Gastrocnemius medialis (tissue), 4 donors: ENCODE measurements around the gene WIPF3.

Source experiments
- POLR2A ChIP-seq, 2 donors: fragments of 450-650 bp; IDR thresholded peaks; one replicate each; pipeline ENCODE4 v1.6.1; 2017; ENCODE audit warnings: antibody characterized with exemption in 2 of 2, mild to moderate bottlenecking in 2 of 2, moderate library complexity in 2 of 2
- TF ChIP-seq, protein P1 (sequence below), 5 experiments: fragments of 450-650 bp in 3 of 5; fragments of 200-600 bp in 2 of 5; sonication (generic) in 2 of 5; IDR thresholded peaks in 4 of 5; conservative IDR thresholded peaks in 1 of 5; 1 replicate in 4 of 5; 2 replicates in 1 of 5; pipeline ENCODE4 v1.5.1; 2016 to 2019; ENCODE audit warnings: antibody characterized with exemption in 5 of 5, mild to moderate bottlenecking in 3 of 5, moderate library complexity in 3 of 5

DNA sequence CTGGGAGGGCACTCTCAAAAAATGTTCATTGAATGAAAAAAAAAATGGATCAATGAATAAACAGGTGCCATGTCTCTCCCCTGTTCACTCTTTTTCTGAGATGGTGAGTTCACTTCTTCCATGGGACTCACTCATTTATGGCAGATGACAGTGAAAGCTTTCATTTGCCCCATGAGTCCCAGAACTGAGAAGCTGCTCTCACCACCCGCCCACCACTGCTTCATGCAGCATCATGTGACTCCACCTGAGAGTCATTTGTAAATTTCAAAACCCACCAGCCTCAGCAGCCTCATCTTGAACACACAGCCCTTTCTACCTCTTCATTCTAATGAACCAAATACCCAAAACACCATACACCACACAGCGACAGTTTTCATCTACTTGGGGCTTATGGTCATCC lies 118.4 kb downstream of the WIPF3 start:
- TF ChIP-seq, protein P1, sequence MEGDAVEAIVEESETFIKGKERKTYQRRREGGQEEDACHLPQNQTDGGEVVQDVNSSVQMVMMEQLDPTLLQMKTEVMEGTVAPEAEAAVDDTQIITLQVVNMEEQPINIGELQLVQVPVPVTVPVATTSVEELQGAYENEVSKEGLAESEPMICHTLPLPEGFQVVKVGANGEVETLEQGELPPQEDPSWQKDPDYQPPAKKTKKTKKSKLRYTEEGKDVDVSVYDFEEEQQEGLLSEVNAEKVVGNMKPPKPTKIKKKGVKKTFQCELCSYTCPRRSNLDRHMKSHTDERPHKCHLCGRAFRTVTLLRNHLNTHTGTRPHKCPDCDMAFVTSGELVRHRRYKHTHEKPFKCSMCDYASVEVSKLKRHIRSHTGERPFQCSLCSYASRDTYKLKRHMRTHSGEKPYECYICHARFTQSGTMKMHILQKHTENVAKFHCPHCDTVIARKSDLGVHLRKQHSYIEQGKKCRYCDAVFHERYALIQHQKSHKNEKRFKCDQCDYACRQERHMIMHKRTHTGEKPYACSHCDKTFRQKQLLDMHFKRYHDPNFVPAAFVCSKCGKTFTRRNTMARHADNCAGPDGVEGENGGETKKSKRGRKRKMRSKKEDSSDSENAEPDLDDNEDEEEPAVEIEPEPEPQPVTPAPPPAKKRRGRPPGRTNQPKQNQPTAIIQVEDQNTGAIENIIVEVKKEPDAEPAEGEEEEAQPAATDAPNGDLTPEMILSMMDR (IDR thresholded peaks at IDR 0.05 in 4 of 5, conservative IDR thresholded peaks at IDR 0.05 in 1 of 5), result no peak
- TF ChIP-seq POLR2A (IDR thresholded peaks at IDR 0.05), result no peak
